Activated CD4-positive, alpha-beta memory T cell treated with anti-CD3 and anti-CD28 coated beads, Interleukin-2, amount 10 ng/mL, durations not matched to agents 7 days and 5 days (primary cell): Measurements from ENCODE around the gene DNAAF1. TPM values are rescaled to one million over a fixed set of nuclear protein-coding genes. Genes with fewer than 3 reads are reported as not detected.
A peak's percentile ranks its signal among the peaks of the same experiment; 100 is the strongest.

Experiments
- CTCF ChIA-PET: fragments of 350-600 bp; sonication (Branson Sonifier 250); formaldehyde crosslinking; loops from one replicate; lab custom pipeline; 2021; ENCODE audit warnings: antibody characterized with exemption, inconsistent platforms; lab: Charles Lee
- POLR2A ChIA-PET: fragments of 350-600 bp; sonication (Branson Sonifier 250); formaldehyde crosslinking; loops from one replicate; lab custom pipeline; 2021; ENCODE audit warnings: antibody characterized with exemption; lab: Charles Lee
- DNase-seq: peaks from one replicate; pipeline ENCODE4 v3.0.0-alpha.2; 2020
- H3K27ac Mint-ChIP-seq: one replicate; pipeline ENCODE4 v1.8.0; 2021; ENCODE audit warnings: mild to moderate bottlenecking, mixed read lengths
- H3K27me3 Mint-ChIP-seq: one replicate; pipeline ENCODE4 v1.8.0; 2021; ENCODE audit warnings: mixed read lengths
- H3K36me3 Mint-ChIP-seq: one replicate; pipeline ENCODE4 v1.8.0; 2021; ENCODE audit warnings: low read depth, mixed read lengths
- H3K4me1 Mint-ChIP-seq: one replicate; pipeline ENCODE4 v1.8.0; 2021; ENCODE audit warnings: mixed read lengths
- H3K4me3 Mint-ChIP-seq: one replicate; pipeline ENCODE4 v1.8.0; 2021; ENCODE audit warnings: mild to moderate bottlenecking, mixed read lengths
- H3K9me3 Mint-ChIP-seq: one replicate; pipeline ENCODE4 v1.8.0; 2021; ENCODE audit warnings: mixed read lengths
- total RNA-seq, 2 experiments: library from RNA; stranded (reverse); gene quantifications; one replicate each; pipeline ENCODE4 v1.2.3, GENCODE V29; 2021

DNAAF1 gene
- total RNA-seq, 2 experiments from 2014 or later: not detected

DNA sequence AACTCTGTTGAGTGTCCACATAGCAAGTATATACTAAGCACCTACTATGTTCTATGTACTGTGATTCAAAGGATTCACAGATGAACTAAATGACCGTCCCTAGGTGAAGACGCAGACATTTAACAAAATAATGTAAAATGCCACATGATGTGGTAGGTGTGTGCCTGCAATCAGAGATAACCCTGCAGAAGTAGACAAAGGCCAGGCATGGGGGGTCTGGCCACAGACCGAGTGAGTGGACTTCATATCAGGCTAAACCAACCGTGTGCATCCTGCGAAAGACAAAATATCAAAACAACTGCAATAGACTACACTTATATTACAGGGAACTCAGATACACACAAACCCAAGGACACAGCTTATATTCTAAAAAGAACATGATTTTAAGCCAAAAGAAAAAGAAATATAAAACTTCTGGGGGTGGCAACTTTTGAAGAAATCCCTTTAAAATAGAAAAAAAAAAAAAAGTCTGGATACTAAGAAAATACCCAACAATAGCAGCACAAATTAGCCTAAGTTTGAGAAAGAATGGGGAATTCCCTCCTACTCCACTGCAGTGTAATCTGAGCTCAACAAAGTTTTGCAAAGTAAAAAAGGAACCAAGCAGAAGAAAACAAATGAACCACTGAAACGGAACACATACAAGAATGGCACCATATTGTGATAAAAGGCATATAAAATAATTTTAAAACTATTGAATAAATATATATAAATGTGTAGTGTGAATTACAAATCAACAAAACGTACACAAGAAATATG, 12.4 kb upstream of the DNAAF1 start:
- H3K27ac Mint-ChIP-seq: no peak overlapping the region
- H3K27me3 Mint-ChIP-seq: no peaks in the 10 kb centered on the region
- DNase-seq: no peak
- ChIA-PET POLR2A (interaction anchor here (2.8 kb wide), 1 partner anchor 16 kb away, joined by 9 read pairs; the partner anchor contains the start of gene MBTPS1), CTCF (interaction anchor here (0.9 to 1.3 kb wide), 4 partner anchors 9 to 67 kb away, joined by 3 to 4 read pairs (median 3); partner anchors contain the start of gene MBTPS1)
- H3K36me3 Mint-ChIP-seq: peaks cover 3% of the 10 kb centered on the region
- H3K4me1 Mint-ChIP-seq: peaks cover 3% of the 10 kb centered on the region
- H3K4me3 Mint-ChIP-seq: no peak overlapping the region
- H3K9me3 Mint-ChIP-seq: no peaks in the 10 kb centered on the region

- ChIA-PET POLR2A (interaction anchor here (4.7 kb wide), 1 partner anchor 20 kb away, joined by 19 read pairs; the partner anchor contains the start of gene MBTPS1), CTCF (interaction anchor here (0.8 to 1.8 kb wide), 4 partner anchors 38 to 52 kb away, joined by 3 to 5 read pairs (median 3); partner anchors contain the start of gene TAF1C)
- no peaks in the 10 kb centered on the region for H3K27me3 Mint-ChIP-seq
- no peak overlapping the region for H3K27ac Mint-ChIP-seq
- H3K9me3 Mint-ChIP-seq: no peaks in the 10 kb centered on the region
- H3K36me3 Mint-ChIP-seq: no peaks in the 10 kb centered on the region
- H3K4me1 Mint-ChIP-seq: peaks cover 21% of the 10 kb centered on the region
- no peak for DNase-seq
- H3K4me3 Mint-ChIP-seq: no peak overlapping the region
Measured at GRCh38 chr16:84136331-84137125, 8.6 kb upstream of the DNAAF1 start.

- Mint-ChIP-seq H3K4me3 (no peak overlapping the region), H3K4me1 (peaks cover 21% of the 10 kb centered on the region), H3K9me3 (no peaks in the 10 kb centered on the region), H3K36me3 (no peaks in the 10 kb centered on the region), H3K27ac (no peak overlapping the region), H3K27me3 (no peaks in the 10 kb centered on the region)
- DNase-seq: no peak
- POLR2A ChIA-PET: interaction anchor here (4.7 kb wide), 1 partner anchor 20 kb away, joined by 19 read pairs; the partner anchor contains the start of gene MBTPS1
- CTCF ChIA-PET: interaction anchor here (0.8 to 2.7 kb wide), 3 partner anchors 20 to 53 kb away, joined by 3 to 7 read pairs (median 7); partner anchors contain the start of genes MBTPS1 and TAF1C
Measured at GRCh38 chr16:84137287-84137686, 7.8 kb upstream of the DNAAF1 start.

DNA sequence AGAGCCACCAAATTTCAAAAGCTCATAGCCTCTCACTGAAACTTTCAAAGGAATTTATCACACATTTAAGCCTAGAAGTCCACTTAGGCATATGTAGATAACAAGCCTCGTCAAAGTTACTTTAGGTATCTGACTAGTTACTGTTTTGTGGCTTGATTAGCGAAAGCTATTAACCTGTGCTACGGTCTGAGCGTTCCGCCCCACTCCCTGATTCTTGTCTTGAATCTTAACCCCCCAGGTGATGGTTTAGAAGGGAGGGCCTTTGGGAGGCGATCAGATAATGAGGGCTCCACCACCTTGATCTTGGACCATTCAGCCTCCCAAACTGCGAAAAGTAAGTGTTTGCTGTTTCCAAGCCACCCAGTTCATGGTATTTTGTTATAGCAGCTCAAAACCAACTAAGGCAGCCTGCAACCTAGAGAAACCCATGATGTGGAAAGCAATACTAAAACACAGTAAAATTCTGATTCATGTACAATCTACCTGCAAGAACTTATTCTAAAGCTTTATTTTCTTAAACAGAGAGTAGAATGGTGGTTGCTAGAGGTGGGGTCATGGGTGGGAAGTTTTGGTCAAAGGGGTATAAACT, 7.2 kb upstream of the DNAAF1 start:
- Mint-ChIP-seq H3K27ac (no peak overlapping the region), H3K4me3 (no peak overlapping the region), H3K27me3 (no peaks in the 10 kb centered on the region), H3K4me1 (peaks cover 22% of the 10 kb centered on the region), H3K9me3 (no peaks in the 10 kb centered on the region), H3K36me3 (no peaks in the 10 kb centered on the region)
- ChIA-PET CTCF (interaction anchor here (1.0 to 2.7 kb wide), 3 partner anchors 9 to 49 kb away, joined by 3 to 7 read pairs (median 7); partner anchors contain the start of genes MBTPS1 and TAF1C), POLR2A (interaction anchor here (4.7 kb wide), 1 partner anchor 21 kb away, joined by 19 read pairs; the partner anchor contains the start of gene MBTPS1)
- no peak for DNase-seq

DNA sequence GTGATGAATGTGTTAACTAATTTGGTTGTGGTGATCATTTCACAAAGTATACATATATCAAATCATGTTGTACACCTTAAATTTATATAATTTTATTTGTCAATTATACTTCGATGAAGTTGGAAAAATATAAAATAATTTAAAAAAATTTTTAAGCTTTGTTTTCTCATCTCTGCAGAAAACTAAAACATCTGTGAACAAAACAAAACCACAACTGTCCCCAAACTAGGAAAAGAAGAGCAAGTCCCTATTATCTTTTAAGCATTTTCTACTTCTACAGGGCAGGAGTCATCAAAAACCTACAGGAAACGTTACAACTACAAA, 6.6 kb upstream of the DNAAF1 start:
- Mint-ChIP-seq H3K36me3 (no peaks in the 10 kb centered on the region), H3K4me3 (no peak overlapping the region), H3K27ac (peak overlapping the region; percentile 45), H3K9me3 (no peaks in the 10 kb centered on the region), H3K27me3 (no peaks in the 10 kb centered on the region), H3K4me1 (peaks cover 26% of the 10 kb centered on the region)
- CTCF ChIA-PET: interaction anchor here (1.0 to 2.7 kb wide), 3 partner anchors 8 to 48 kb away, joined by 3 to 7 read pairs (median 7); partner anchors contain the start of genes MBTPS1 and TAF1C
- DNase-seq: no peak
- POLR2A ChIA-PET: interaction anchor here (4.7 kb wide), 1 partner anchor 21 kb away, joined by 19 read pairs; the partner anchor contains the start of gene MBTPS1

- peak; percentile 38 for DNase-seq
- Mint-ChIP-seq H3K27ac (peak overlapping the region; percentile 45), H3K27me3 (no peaks in the 10 kb centered on the region), H3K36me3 (no peaks in the 10 kb centered on the region), H3K4me1 (peaks cover 27% of the 10 kb centered on the region), H3K4me3 (no peak overlapping the region), H3K9me3 (no peaks in the 10 kb centered on the region)
- CTCF ChIA-PET: interaction anchor here (0.6 to 2.7 kb wide), 4 partner anchors 8 to 48 kb away, joined by 3 to 7 read pairs (median 5); partner anchors contain the start of genes MBTPS1 and TAF1C
- POLR2A ChIA-PET: interaction anchor here (0.6 to 4.7 kb wide), 2 partner anchors 22 to 484 kb away, joined by 3 to 19 read pairs; partner anchors contain the start of gene MBTPS1
Measured at GRCh38 chr16:84138824-84139627, 6.1 kb upstream of the DNAAF1 start.

DNA sequence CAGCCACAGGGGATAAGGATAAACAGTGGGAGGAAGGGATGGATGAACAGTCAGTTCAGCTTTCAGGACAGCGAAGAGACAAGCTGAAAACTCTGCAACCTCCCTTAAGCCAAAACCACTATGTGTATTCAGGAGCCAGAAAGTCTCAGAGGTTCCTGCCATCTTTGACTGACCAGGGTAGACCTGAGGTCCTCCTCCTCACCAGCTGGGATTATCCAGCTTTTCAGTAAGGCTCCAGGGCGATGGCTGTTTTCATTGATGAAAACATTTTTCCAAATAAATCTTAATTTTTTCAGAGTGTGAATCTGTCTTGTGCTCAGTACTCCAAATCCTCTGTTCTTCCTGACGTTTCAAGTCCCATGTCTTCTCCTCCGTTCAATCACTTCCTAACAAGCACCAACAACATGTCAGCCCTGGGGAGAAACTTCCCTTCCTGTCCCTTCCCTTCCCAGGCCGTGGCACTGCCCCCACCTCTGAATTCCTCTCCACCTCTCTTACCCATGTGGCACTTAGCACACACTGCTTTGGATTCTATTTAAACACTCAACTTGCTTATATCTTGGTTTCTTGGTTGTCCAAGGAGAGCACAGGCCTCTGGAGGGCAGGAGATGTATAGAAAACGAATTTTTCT, 5.4 kb upstream of the DNAAF1 start:
- Mint-ChIP-seq H3K4me3 (no peak overlapping the region), H3K36me3 (no peaks in the 10 kb centered on the region), H3K27me3 (no peaks in the 10 kb centered on the region), H3K9me3 (no peaks in the 10 kb centered on the region), H3K4me1 (peaks cover 31% of the 10 kb centered on the region), H3K27ac (no peak overlapping the region)
- no peak for DNase-seq
- POLR2A ChIA-PET: interaction anchor here (0.6 to 4.7 kb wide), 2 partner anchors 23 to 484 kb away, joined by 3 to 19 read pairs; partner anchors contain the start of gene MBTPS1
- CTCF ChIA-PET: interaction anchor here (0.6 to 2.7 kb wide), 2 partner anchors 23 to 28 kb away, joined by 3 to 7 read pairs; partner anchors contain the start of gene MBTPS1

DNA sequence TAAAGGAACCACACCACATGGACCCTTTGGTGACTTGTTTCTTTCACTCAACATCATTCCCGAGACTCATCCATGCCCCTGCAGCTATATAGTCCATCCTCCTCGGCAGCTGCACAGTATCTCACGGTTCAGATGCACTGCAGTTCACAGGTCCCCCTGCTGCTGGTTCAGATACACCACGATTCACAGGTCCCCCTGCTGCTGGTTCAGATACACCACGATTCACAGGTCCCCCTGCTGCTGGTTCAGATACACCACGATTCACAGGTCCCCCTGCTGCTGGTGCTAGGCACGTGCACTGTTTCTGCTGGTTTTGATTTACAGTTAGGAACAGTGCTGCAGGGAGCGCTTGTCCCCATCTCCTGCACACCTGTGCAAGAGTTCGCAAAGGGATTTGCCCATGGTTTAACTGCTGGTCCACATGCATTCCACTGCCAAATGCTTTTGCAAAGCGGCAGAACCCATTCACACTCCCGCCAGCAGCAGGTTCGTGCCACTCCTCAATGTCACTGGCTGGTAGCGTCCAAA, 3.9 kb upstream of the DNAAF1 start:
- no peak for DNase-seq
- H3K4me1 Mint-ChIP-seq: peaks cover 31% of the 10 kb centered on the region
- ChIA-PET POLR2A (interaction anchor here (5.5 kb wide), 1 partner anchor 24 kb away, joined by 38 read pairs; the partner anchor contains the start of gene MBTPS1), CTCF (interaction anchor here (1.7 to 2.1 kb wide), 3 partner anchors 25 to 56 kb away, joined by 6 to 8 read pairs (median 7); partner anchors contain the start of genes MBTPS1 and TAF1C)
- H3K27me3 Mint-ChIP-seq: no peaks in the 10 kb centered on the region
- no peaks in the 10 kb centered on the region for H3K36me3 Mint-ChIP-seq
- no peaks in the 10 kb centered on the region for H3K9me3 Mint-ChIP-seq
- H3K27ac Mint-ChIP-seq: no peak overlapping the region
- no peak overlapping the region for H3K4me3 Mint-ChIP-seq

- Mint-ChIP-seq H3K4me1 (peaks cover 26% of the 10 kb centered on the region), H3K9me3 (no peaks in the 10 kb centered on the region), H3K27me3 (peaks cover 5% of the 10 kb centered on the region), H3K4me3 (peak overlapping the region; percentile 15), H3K36me3 (no peaks in the 10 kb centered on the region), H3K27ac (no peak overlapping the region)
- POLR2A ChIA-PET: interaction anchor here (5.5 kb wide), 1 partner anchor 26 kb away, joined by 38 read pairs; the partner anchor contains the start of gene MBTPS1
- DNase-seq: no peak
- CTCF ChIA-PET: interaction anchor here (1.8 to 2.1 kb wide), 2 partner anchors 26 to 58 kb away, joined by 6 to 8 read pairs; partner anchors contain the start of gene MBTPS1
Measured at GRCh38 chr16:84143081-84143480, 2.0 kb upstream of the DNAAF1 start.

DNA sequence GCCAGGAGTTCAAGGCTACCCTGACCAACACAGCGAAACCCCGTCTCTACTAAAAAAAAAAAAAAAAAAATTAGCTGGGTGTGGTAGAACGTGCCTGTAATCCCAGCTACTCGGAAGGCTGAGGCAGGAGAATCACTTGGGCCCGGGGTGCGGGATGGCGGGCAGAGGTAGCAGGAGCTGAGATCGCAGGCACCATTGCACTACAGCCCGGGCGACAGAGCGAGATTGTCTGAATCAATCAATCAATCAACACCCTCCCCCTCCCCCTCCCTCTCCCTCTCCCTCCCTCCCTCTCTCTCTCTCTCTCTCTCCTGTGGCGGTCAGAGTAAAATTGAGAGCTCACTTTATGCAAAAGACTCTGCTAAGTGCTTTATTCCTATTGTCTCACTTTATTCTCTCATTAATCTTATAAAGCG, 1.3 kb upstream of the DNAAF1 start:
- POLR2A ChIA-PET: interaction anchor here (5.5 kb wide), 1 partner anchor 27 kb away, joined by 38 read pairs; the partner anchor contains the start of gene MBTPS1
- no peaks in the 10 kb centered on the region for H3K9me3 Mint-ChIP-seq

More for the DNA sequence above, 1.3 kb upstream of the DNAAF1 start:
- no peak for DNase-seq
- Mint-ChIP-seq H3K4me1 (peaks cover 20% of the 10 kb centered on the region), H3K36me3 (no peaks in the 10 kb centered on the region), H3K27me3 (peaks cover 6% of the 10 kb centered on the region), H3K4me3 (peak overlapping the region; percentile 88), H3K27ac (no peak overlapping the region)
- CTCF ChIA-PET: interaction anchor here (0.9 kb wide), 1 partner anchor 58 kb away, joined by 3 read pairs; no protein-coding TSS in a partner anchor
